Measurements from ENCODE around the gene CD70. TPM values are rescaled to one million over a fixed set of nuclear protein-coding genes. Genes with fewer than 3 reads are reported as not detected.

The CD70 gene
- total RNA-seq, 1 experiment from 2014 or later: 1.2 TPM

DNA sequence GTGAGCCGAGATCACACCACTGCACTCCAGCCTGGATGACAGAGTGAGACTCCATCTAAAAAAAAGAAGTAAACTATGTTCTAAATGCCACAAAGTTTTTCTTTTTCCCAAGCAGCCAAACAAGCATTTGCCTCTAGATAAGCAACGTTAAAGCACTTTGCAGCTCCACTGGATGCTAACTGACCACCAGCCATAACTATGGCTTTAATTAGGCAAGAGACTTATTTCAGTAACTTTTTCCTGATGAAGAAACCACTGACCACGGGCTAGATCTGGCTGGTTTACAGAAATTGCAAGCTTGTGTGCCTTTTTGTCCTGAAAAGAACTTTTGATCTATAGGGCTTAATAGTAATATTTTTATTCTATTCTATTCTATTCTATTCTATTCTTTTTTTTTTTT lies 22.1 kb downstream of the CD70 start:
- TF ChIP-seq, protein P1, sequence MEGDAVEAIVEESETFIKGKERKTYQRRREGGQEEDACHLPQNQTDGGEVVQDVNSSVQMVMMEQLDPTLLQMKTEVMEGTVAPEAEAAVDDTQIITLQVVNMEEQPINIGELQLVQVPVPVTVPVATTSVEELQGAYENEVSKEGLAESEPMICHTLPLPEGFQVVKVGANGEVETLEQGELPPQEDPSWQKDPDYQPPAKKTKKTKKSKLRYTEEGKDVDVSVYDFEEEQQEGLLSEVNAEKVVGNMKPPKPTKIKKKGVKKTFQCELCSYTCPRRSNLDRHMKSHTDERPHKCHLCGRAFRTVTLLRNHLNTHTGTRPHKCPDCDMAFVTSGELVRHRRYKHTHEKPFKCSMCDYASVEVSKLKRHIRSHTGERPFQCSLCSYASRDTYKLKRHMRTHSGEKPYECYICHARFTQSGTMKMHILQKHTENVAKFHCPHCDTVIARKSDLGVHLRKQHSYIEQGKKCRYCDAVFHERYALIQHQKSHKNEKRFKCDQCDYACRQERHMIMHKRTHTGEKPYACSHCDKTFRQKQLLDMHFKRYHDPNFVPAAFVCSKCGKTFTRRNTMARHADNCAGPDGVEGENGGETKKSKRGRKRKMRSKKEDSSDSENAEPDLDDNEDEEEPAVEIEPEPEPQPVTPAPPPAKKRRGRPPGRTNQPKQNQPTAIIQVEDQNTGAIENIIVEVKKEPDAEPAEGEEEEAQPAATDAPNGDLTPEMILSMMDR (conservative IDR thresholded peaks at IDR 0.05): no peak
- Histone ChIP-seq H3K4ac (ENCODE audit: low read depth, low read length) (no peak overlapping the region), H4K20me1 (ENCODE audit: control insufficient read depth, insufficient read depth, insufficient read length) (no peaks in the 10 kb centered on the region), H3K23ac (ENCODE audit: insufficient read length, low read depth, low read length) (no peak overlapping the region), H4K91ac (ENCODE audit: insufficient read length, low read depth, low read length) (no peak overlapping the region), H3K14ac (ENCODE audit: insufficient read depth, low read length) (no peak overlapping the region), H3K4me2 (ENCODE audit: insufficient read depth, insufficient read length, low read length) (no peak overlapping the region), H3K4me1 (ENCODE audit: insufficient read depth, low read length) (no peaks in the 10 kb centered on the region), H3K23me2 (ENCODE audit: insufficient read length, low read depth, low read length, poor library complexity, severe bottlenecking) (no peaks in the 10 kb centered on the region), H2BK120ac (ENCODE audit: low read depth, low read length, poor library complexity, severe bottlenecking) (no peak overlapping the region), H3K27me3 (ENCODE audit: insufficient read depth, low read length) (no peaks in the 10 kb centered on the region), H3T11ph (ENCODE audit: low read length) (no peak overlapping the region), H4K5ac (ENCODE audit: insufficient read length, low read depth, low read length) (no peak overlapping the region), H3K27ac (ENCODE audit: insufficient read length, low read depth, low read length) (no peak overlapping the region), H2BK15ac (ENCODE audit: low read depth, low read length) (no peak overlapping the region), H3K79me1 (ENCODE audit: insufficient read depth, low read depth, low read length, poor library complexity, severe bottlenecking) (no peaks in the 10 kb centered on the region), H2BK20ac (ENCODE audit: low read depth, low read length, poor library complexity, severe bottlenecking) (no peak overlapping the region), H2BK12ac (ENCODE audit: insufficient read length, low read depth, low read length) (no peak overlapping the region), H3K18ac (ENCODE audit: insufficient read length, low read depth, low read length) (no peak overlapping the region), H2BK5ac (ENCODE audit: insufficient read length, low read length) (no peak overlapping the region), H3K79me2 (ENCODE audit: insufficient read depth, low read length) (no peaks in the 10 kb centered on the region), H4K8ac (replicated peaks; ENCODE audit: insufficient read length, low read depth, low read length) (no peak overlapping the region), H3K9me3 (ENCODE audit: control insufficient read depth, low read depth, low read length) (peaks cover 5% of the 10 kb centered on the region), H3K56ac (ENCODE audit: insufficient read length, low read depth, low read length) (no peak overlapping the region), H2AK5ac (ENCODE audit: insufficient read length, low read length) (no peak overlapping the region), H3K9ac (ENCODE audit: extremely low read depth, insufficient read length, low read length) (no peak overlapping the region), H2AFZ (ENCODE audit: low read length) (no peak overlapping the region)
- DNase-seq: no peak
- Mint-ChIP-seq H3K36me3 (ENCODE audit: insufficient read depth in 1 of 3, low read depth in 3 of 3) (peaks cover 0 to 4% (median 0%) of the 10 kb centered on the region in 3 experiments; a peak in 3 of 7 replicates), H3K4me3 (no peak overlapping the region), H3K27ac (no peak overlapping the region), H3K4me1 (peaks cover 0 to 8% of the 10 kb centered on the region in 2 experiments; a peak in 2 of 4 replicates), H3K9me3 (peaks cover 24 to 61% of the 10 kb centered on the region in 2 experiments), H3K27me3 (ENCODE audit: low read depth) (peaks cover 17% of the 10 kb centered on the region)
- WGBS (ENCODE audit: extremely low coverage, insufficient read length, low lambda C conversion rate): no CpG with 5 or more reads among the region's 3 CpGs
